MM.1S (cell line): ENCODE results near the gene OTOA.

Experiments
- EZH2 ChIP-seq: fragments of 300-600 bp; sonication (generic); optimal IDR thresholded peaks from 2 replicates; pipeline ENCODE3; 2017; ENCODE audit warnings: low read depth, mild to moderate bottlenecking, antibody characterized with exemption, low read length, mixed read lengths
- EZH2phosphoT487 ChIP-seq: fragments of 300-600 bp; sonication (generic); IDR thresholded peaks from 2 replicates; pipeline ENCODE4 v1.6.1; 2018; ENCODE audit warnings: antibody characterized with exemption, low read length
- TF ChIP-seq, protein P1 (sequence below): fragments of 300-600 bp; sonication (generic); IDR thresholded peaks from 2 replicates; pipeline ENCODE4 v1.5.1; 2016; ENCODE audit warnings: antibody characterized with exemption, low read length, mixed read lengths

DNA sequence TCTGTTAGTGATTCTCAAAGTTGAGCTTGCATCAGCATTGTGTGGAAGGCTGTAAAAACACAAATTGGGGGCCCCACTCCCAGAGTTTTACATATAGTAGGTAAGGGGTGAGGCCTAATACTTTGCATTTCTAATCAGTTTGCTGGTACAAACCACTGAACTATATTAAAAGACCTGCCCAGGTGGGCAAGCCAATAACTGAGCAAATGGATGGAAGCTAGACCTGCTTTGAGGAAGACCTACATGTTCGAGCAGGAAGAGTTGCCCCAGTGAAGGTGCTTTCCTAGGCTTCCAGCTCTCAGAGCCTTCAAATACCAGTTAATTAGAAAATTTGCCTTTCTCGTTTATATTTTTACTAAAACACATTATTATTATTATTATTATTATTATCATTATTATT is 56.8 kb downstream of the OTOA start:
- TF ChIP-seq, protein P1, sequence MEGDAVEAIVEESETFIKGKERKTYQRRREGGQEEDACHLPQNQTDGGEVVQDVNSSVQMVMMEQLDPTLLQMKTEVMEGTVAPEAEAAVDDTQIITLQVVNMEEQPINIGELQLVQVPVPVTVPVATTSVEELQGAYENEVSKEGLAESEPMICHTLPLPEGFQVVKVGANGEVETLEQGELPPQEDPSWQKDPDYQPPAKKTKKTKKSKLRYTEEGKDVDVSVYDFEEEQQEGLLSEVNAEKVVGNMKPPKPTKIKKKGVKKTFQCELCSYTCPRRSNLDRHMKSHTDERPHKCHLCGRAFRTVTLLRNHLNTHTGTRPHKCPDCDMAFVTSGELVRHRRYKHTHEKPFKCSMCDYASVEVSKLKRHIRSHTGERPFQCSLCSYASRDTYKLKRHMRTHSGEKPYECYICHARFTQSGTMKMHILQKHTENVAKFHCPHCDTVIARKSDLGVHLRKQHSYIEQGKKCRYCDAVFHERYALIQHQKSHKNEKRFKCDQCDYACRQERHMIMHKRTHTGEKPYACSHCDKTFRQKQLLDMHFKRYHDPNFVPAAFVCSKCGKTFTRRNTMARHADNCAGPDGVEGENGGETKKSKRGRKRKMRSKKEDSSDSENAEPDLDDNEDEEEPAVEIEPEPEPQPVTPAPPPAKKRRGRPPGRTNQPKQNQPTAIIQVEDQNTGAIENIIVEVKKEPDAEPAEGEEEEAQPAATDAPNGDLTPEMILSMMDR = no peak
- TF ChIP-seq EZH2 (no peak), EZH2phosphoT487 (no peak)
